Skeletal muscle cell (primary cell): ENCODE results near the gene TBC1D22A.

Source experiments
- DNase-seq: peaks from one replicate; pipeline ENCODE4 v3.0.0-alpha.2; 2010; ENCODE audit warnings: low read depth
- H3K4me3 ChIP-seq: 2 replicates; pipeline ENCODE4 v1.5.1; 2011; ENCODE audit warnings: low read depth, mild to moderate bottlenecking, control low read depth, low read length, moderate library complexity

The TBC1D22A gene

DNA sequence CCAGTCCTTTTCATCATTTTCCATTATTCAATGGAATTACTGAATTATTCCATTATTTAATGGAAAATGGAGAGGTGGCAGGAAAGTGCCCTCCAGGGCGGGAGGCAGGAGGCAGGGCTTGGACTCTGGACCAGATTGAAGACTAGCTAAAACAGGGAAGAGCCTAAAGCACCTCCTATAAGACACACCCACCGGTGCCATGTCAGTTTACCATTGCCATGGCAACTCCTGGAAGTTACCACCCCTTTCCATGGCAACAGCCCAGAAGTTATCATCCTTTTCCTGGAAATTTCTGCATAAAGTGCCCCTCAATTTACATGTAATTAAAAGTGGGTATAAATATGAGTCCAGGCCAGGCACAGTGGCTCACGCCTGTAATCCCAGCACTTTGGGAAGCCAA, 443.7 kb downstream of the TBC1D22A start:
- H3K4me3 ChIP-seq, result no peak overlapping the region

DNA sequence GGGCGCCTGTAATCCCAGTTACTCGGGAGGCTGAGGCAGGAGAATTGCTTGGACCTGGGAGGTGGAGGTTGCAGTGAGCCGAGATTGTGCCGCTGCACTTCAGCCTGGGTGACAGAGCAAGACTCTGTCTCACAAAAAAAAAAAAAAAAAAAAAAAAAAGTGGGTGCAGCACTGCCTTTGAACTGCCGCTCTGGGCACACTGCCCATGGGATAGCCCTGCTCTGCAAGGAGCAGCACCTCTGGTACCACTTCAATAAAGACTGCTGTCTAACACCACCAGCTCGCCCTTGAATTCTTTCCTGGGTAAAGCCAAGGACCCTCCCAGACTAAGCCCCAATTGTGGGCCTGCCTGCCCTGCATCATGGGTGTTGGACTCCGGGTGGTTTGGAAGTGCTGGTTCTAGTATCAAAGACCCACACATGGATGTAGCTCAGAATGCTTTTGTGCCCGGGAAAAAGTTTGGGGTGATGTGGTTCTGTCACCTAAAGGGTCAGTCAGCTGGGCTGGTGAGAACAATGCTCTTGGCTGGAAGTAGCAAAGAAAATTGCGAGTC, 444.3 kb downstream of the TBC1D22A start:
- no peak overlapping the region for H3K4me3 ChIP-seq
- no peak for DNase-seq

More for the DNA sequence above, 443.7 kb downstream of the TBC1D22A start:
- DNase-seq, result no peak

DNA sequence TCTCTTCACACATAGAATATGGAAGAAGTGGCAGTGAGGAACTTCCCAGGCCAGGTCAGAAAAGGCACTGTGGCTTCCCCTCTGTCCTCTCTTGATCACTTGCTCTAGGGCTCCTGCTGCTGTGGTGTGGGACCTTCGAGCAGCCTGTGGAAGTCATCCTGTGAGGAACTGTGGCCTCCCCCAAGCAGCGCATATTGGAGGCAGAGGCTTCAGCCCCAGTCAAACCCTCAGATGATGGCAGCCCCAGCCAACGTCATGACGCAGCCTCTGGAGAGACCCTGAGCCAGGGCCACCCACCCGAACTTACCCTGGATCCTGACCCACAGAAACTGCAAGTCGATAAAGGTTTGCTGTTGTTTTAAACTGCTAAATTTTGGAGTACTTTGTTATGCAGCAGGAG, 444.9 kb downstream of the TBC1D22A start:
- H3K4me3 ChIP-seq, result no peak overlapping the region
- DNase-seq, result no peak

DNA sequence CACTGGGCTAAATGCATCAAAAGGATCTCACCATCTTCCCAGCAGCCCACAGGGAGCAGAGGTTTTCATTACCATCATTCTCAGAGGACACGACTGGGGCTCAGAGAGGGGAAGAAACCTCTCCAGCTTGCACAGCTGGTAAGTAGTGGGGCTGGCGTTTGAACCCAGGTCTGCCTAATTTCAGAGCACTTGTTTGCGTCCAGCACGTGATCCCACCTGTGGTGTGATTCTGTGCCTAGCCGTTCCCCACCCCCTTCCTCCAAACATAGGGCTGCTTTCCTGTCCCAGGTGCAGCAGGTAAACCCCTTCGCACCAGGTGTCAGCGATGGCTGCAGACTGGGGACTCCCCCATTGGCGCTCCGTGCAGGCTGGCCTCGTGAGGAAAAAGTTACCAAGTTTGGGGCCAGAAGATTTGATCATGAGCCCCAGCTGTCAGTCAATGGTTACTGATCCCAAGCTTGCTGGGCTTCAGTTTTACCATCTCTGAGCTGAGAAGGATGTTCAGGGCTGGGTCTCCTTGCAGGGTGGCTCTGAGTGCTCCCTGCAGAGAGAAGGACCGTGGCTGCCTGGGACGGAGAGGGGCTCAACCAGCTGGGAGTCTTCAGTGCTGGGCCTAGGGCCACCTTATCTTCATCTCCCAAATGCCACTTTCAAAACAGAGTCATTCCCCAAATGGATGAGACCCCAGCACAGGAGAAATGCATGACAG, 445.6 kb downstream of the TBC1D22A start:
- no peak overlapping the region for H3K4me3 ChIP-seq
- no peak for DNase-seq

DNA sequence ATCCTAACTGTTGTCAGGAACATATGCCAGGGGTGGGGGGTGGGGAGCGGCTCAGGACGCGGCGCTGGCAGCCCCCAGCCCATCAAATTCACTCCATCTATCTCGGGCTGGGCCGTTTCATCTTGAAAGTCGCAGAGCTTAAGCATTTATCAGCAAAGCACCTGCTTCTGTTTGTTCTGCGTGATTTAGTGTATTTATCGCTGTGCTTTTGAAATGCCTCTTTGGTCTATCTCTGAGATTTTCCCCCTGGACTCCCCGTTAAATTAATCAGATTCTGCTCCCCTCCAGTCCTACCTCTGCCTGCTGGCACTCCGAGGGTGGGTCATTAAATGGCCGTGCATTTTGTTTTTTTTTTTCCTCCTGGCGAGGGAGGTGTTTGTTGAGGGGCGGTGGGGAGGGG, 446.2 kb downstream of the TBC1D22A start:
- H3K4me3 ChIP-seq, result no peak overlapping the region
- DNase-seq, result no peak

DNA sequence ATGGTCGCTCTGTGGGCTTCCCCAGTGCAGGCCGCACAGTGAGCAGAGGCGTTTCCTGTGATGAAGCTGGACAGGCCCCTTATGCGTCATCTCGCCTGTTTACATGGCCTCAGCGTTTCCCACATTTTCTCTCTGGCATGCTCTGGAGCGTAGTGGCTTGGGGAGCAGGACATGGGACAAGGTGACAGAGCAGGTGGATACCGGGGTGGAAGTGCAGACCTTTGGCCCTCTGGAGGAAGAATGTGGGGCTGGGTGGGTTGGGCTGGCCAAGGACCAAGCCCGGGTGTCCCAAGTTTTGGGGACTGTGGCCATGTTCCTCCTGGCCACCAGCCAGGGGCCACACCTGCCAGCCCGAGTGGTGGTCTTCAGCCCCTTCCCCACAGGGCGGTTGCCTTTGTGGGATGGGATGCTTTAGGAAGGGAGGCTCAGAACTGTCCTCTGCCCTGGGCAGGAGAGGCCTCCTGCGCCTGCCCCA, 446.6 kb downstream of the TBC1D22A start:
- H3K4me3 ChIP-seq, result no peak overlapping the region
- DNase-seq, result no peak

DNA sequence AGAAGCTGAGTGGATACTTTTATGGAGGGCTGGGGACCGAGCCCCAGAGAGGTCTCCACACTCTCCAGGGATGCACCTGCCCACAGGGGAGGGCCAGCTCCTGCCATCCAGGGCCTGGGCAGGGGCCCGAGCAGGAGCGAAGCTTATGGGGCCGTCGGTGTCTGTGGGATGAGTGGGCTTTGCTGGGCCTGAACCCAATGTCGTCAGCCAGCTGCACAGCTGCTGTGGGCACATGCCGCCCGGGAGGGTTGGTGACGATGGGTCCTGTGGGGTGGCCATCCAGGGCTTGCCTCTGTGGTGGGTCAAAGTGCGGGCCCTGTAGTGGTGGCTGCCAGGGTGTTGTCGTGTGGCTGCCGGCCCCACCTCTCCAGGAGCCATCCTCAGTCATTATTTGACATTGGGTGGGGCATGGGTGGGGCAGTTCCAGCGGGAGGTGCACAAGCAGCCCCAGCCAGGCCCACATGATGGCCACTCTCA, 447.1 kb downstream of the TBC1D22A start:
- DNase-seq, result no peak

DNA sequence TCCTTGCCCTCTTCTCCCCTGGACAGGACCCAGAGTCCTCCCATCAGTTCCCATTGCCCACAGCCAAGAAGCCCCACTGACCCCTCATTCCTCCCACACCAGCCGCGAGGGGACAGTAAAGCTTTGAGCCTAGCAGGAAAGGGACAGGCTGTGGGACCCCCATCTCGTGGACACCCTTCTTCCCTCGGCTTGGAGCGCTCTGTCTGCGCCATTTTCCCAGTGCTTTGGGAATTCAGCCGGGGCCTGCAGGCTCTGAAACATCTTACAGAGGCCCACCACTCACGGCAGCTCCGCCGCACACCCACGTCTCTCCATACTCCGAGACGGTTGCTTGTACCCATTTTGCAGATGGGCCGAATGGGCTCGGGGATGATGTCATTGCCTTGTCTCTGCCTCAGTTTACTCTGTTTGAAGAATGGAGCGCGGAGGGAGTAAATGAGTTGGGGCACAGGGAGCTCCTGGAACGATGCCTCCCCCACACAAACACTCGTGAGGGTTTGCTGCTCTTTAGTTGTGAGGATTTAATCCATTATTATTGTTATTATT, 447.7 kb downstream of the TBC1D22A start:
- no peak for DNase-seq
- no peak overlapping the region for H3K4me3 ChIP-seq

More for the DNA sequence above, 447.1 kb downstream of the TBC1D22A start:
- no peak overlapping the region for H3K4me3 ChIP-seq

DNA sequence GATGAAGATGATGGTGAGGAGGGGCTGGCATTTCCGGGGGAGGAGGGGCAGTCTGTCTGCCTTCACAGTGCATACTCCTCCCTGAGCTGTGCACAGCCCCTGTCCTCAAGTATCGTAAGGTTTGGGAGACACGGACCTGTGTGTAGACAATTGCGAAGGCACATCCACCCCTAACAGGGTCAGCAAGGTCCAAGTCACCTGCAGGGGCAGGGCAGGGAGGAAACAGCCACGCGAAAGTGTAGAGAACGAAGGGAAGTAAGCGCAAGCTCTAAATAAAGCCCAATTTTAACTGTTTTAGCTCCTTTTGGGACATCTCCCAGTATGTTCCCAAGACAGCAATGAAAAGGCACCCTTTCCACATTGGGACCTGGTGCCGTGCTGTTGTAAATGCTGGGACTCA, 448.2 kb downstream of the TBC1D22A start:
- no peak for DNase-seq
- H3K4me3 ChIP-seq, result no peak overlapping the region

DNA sequence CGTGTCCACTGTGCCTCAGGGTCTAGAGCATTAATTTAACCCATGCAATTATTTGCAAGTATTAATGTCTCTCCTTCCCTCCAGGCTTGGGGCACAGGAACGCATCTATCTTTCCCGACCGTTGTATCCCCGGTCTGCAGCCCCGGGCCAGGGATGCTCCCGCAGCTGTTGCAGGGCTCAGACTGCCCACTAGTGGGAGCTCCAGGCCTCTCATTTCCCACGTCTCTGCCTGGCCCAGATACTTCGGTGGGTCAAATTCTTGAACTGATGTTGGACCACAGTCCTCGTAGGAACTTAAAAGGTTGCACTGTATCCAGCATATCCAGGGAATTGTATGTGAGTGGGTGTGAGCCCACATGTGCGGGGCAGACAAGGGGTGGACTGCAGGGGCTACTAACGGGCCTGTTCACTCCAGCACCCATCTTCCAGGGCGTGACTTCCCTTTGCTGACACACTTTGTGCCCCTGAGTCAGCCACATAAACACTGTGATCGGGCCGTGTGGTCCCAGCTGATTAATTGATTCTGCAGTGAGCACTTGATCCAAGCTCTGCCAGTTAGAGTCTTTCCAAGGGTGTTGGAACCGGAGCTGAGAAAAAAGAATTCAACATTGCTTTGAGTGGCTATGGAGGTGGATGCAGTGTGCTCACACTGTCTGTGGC, 451.3 kb downstream of the TBC1D22A start:
- DNase-seq, result no peak
- H3K4me3 ChIP-seq, result no peak overlapping the region

DNA sequence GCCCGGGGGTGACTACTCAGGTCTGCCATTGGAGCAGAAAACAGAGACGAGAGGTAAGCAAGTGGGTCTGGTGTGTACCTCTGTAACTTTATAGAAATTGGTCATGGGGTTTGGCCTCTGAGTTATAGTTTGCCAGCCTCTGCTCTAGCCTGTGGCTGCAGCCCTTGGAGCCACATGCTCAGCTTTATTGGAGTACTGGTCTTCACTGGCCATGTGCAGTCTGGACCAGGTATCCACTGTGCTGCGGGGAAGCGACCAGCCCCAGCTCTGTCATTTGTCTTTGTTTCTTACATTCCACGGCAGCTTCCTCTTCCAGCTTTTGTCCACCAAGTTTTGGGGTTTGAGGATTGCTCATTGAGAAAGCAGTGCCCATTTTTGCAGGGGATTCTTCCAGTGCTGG, 453.4 kb downstream of the TBC1D22A start:
- no peak for DNase-seq
- H3K4me3 ChIP-seq, result no peak overlapping the region

DNA sequence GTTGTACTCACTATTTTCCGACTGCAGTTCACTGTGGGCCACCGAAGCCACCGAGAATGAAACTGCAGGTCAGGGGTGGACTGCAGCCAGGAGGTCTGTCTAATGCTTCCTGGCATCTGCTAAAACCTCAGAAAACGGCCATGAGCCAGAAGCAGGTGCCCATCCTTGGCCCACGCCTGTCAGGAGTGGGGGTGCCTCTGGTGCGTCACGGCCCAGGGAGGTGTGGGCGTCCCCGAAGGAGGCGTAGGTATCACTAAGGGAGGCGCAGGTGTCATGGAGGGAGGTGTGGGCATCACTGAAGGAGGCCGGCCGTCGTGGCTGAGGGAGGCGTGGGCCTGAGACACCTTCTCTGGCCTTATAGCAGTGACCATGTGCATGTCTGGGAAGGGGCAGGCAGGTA, 456.2 kb downstream of the TBC1D22A start:
- no peak for DNase-seq

DNA sequence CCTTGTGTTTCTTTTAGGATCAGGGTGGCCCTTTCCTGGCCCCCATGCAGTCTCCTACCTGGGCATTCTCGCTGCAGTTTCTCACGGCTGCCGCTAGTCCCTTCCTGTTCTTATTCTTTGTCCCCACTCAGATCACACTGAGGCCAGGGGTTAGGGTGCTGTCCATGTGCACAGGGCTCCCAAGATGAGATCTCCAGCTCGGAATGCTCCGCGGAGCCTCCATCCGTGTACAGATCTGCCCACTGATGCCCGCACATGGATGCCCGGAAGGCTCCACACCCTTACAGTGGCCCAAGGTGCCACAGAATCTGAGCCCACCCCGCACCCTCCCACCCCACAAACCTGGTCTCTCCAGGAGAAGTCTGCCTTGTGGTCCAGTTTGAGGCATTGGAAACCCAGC, 457.3 kb downstream of the TBC1D22A start:
- no peak overlapping the region for H3K4me3 ChIP-seq
- no peak for DNase-seq

More for the DNA sequence above, 456.2 kb downstream of the TBC1D22A start:
- H3K4me3 ChIP-seq, result no peak overlapping the region

DNA sequence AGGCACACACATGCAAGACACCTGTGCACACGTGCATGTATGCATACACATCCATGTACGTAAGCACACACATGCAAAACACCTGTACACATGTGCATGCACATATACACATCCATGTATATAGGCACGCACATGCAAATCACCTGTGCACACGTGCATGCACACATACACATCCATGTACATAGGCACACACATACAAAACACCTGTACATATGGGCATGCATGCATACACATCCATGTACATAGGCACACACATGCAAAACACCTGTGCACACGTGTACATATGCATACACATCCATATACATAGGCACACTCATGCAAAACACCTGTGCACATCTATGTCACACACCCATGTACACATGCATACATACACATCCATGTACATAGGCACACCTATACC, 458.3 kb downstream of the TBC1D22A start:
- H3K4me3 ChIP-seq, result no peak overlapping the region
- no peak for DNase-seq

DNA sequence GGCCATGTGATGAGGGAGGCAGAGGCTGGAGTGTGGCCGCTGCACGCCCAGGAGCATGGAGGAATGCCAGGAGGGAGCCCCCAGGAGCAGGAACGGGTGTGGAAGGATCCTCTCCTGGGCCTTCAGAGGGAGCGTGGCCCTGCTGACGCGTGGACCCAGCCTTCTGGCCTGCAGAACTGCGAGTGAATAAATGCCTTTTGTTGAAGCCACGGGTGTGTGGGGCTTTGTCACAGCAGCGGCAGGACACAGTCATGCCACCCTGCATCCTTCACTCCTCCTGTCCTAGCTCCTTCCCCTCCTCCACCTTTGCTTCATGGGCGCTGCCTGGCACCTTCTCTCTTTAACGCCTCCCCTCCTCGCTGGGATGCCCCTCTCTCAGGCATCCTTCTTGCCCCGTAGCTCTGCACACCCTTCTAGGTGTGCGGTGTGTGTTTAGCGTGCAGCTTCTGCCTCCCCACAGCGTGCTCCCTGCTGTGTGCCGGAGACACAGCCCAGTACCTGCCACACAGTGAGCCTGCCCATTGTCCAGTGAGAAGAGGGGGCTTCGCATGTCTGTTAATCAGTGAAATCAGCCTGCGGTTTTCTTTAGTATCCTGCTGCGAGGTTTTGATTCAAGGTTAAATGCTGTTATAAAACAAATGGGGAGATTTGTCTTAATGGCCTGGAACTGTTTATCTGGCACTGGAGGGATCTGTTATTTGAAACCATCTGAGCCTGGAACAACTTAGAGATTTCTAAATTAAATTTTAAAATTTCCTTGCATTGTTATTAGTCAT, 459.6 kb downstream of the TBC1D22A start:
- DNase-seq, result no peak
- H3K4me3 ChIP-seq, result no peak overlapping the region
